Peyer's patch (tissue), 4 donors: Measurements from ENCODE around the gene NPAS2. TPM values are rescaled to one million over a fixed set of nuclear protein-coding genes. Genes with fewer than 3 reads are reported as not detected.

Experiments
- DNase-seq, 3 donors: peaks; one replicate each; pipeline ENCODE4 v3.0.0-alpha.2; 2017 to 2019
- H3K27ac ChIP-seq, 4 donors: fragments of 200-600 bp; sonication (generic); one replicate each; pipeline ENCODE4 v1.5.1; 2016 to 2019
- H3K27me3 ChIP-seq, 2 donors: fragments of 200-600 bp; sonication (generic); one replicate each; pipeline ENCODE4 v1.5.1; 2019
- H3K36me3 ChIP-seq, 3 donors: fragments of 200-600 bp; sonication (generic); one replicate each; pipeline ENCODE4 v1.5.1; 2016 to 2019
- H3K4me1 ChIP-seq, 4 donors: fragments of 200-600 bp; sonication (generic); one replicate each; pipeline ENCODE4 v1.5.1; 2016 to 2019
- H3K4me3 ChIP-seq, 4 donors: fragments of 200-600 bp; sonication (generic); 1 replicate in 3 of 4; 2 replicates in 1 of 4; pipeline ENCODE4 v1.5.1; 2016 to 2019; ENCODE audit warnings: mild to moderate bottlenecking in 1 of 4
- H3K9me3 ChIP-seq, 4 donors: fragments of 200-600 bp; sonication (generic); one replicate each; pipeline ENCODE4 v1.5.1; 2016 to 2019; ENCODE audit warnings: mild to moderate bottlenecking in 1 of 4
- POLR2A ChIP-seq, 2 donors: fragments of 450-650 bp; IDR thresholded peaks; one replicate each; pipeline ENCODE4 v1.5.1; 2017; ENCODE audit warnings: antibody characterized with exemption in 2 of 2, mild to moderate bottlenecking in 2 of 2, moderate library complexity in 2 of 2
- total RNA-seq, 4 donors: library from RNA; depleted of rRNA; stranded (reverse); fragments of >200 nt; gene quantifications; one replicate each; pipeline ENCODE4 v1.1.0, GENCODE V29; 2016
- TF ChIP-seq, protein P1 (sequence below), 6 experiments: fragments of 450-650 bp in 4 of 6; fragments of 200-600 bp in 2 of 6; sonication (generic) in 1 of 6; IDR thresholded peaks; one replicate each; pipeline ENCODE4 v1.5.1; 2017 to 2019; ENCODE audit warnings: antibody characterized with exemption in 6 of 6, mild to moderate bottlenecking in 3 of 6, moderate library complexity in 1 of 6

The NPAS2 gene
- total RNA-seq, 4 donors from 2014 or later, result 29.7 to 99.5 (median 95.5) TPM

DNA sequence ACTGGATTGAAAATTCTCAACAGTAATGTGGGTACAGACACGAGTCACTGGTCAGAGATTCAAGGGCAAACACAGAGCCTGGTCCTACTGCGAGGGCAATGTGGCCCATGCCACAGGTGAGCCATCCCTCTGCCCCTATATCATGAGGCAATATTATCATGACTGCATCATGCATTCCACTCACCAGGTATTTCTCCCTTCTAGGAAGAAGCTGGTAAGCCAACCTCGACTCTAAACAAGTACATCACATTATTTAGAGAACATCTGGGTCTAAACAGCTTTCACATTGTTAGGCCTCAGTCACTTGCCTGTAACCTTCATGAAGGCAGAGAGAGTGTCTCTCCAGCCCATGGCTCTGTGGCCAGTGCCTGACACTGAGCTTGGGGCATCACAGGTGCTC, 167.6 kb downstream of the NPAS2 start:
- no peaks in the 10 kb centered on the region for H3K27me3 ChIP-seq
- no peak for DNase-seq
- H3K4me3 ChIP-seq, result no peak overlapping the region
- H3K4me1 ChIP-seq, result no peaks in the 10 kb centered on the region
- no peak overlapping the region for H3K27ac ChIP-seq
- H3K36me3 ChIP-seq, result peaks cover 0 to 44% (median 0%) of the 10 kb centered on the region in 3 donors
- H3K9me3 ChIP-seq, result no peaks in the 10 kb centered on the region
- TF ChIP-seq, protein P1, sequence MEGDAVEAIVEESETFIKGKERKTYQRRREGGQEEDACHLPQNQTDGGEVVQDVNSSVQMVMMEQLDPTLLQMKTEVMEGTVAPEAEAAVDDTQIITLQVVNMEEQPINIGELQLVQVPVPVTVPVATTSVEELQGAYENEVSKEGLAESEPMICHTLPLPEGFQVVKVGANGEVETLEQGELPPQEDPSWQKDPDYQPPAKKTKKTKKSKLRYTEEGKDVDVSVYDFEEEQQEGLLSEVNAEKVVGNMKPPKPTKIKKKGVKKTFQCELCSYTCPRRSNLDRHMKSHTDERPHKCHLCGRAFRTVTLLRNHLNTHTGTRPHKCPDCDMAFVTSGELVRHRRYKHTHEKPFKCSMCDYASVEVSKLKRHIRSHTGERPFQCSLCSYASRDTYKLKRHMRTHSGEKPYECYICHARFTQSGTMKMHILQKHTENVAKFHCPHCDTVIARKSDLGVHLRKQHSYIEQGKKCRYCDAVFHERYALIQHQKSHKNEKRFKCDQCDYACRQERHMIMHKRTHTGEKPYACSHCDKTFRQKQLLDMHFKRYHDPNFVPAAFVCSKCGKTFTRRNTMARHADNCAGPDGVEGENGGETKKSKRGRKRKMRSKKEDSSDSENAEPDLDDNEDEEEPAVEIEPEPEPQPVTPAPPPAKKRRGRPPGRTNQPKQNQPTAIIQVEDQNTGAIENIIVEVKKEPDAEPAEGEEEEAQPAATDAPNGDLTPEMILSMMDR (IDR thresholded peaks at IDR 0.05), result no peak
- no peak for TF ChIP-seq POLR2A (IDR thresholded peaks at IDR 0.05)

DNA sequence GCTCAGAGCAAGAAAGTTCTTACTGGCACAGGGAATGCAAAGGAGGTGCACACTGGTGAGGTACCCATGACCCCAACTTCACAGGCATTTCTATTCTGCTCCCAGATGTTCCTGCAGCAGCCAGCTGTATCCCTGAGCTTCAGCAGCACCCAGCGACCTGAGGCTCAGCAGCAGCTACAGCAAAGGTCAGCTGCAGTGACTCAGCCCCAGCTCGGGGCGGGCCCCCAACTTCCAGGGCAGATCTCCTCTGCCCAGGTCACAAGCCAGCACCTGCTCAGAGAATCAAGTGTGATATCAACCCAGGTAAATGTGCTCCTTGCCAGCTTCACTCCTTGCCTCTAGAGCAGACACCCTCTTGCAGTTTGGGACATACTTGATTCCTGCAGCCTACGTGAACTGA, 168.0 kb downstream of the NPAS2 start:
- no peak overlapping the region for H3K27ac ChIP-seq
- H3K4me3 ChIP-seq, result no peak overlapping the region
- no peaks in the 10 kb centered on the region for H3K9me3 ChIP-seq
- TF ChIP-seq, protein P1 (IDR thresholded peaks at IDR 0.05), result no peak
- no peak for TF ChIP-seq POLR2A (IDR thresholded peaks at IDR 0.05)
- peaks cover 0 to 44% (median 0%) of the 10 kb centered on the region in 3 donors for H3K36me3 ChIP-seq
- no peaks in the 10 kb centered on the region for H3K27me3 ChIP-seq
- no peak for DNase-seq
- no peaks in the 10 kb centered on the region for H3K4me1 ChIP-seq

DNA sequence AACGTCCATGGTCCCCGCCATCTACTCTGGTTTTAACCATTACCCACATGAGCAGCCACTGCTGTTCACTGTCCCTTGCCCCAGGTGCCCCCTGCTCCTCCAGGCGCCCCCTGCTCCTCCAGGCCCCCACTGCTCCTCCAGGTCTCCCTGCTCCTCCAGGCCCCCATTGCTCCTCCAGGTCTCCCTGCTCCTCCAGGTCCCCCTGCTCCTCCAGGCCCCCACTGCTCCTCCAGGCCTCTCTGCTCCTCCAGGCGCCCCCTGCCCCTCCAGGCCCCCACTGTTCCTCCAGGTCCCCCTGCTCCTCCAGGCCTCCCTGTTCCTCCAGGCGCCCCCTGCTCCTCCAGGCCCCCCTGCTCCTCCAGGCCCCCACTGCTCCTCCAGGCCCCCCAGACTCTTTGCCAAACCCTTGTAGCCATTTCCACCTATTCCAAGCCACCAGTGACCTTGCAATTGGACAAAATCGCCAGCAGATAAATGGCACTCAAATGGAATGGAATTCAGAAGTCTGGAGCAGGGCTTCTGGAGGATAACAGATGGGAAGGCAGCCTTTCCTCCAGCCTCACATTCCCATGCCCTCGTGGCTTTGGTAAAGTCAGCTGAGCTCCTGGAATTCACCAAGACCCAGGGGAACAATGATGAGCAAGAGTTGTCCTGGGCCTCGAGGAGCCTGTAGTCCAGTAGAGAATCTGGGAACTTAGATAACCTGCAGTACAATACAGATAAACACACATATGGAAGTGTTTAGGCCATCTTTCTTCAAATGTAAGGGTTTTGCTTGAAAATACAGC, 168.9 kb downstream of the NPAS2 start:
- H3K4me1 ChIP-seq, result no peaks in the 10 kb centered on the region
- peaks cover 0 to 41% (median 0%) of the 10 kb centered on the region in 3 donors for H3K36me3 ChIP-seq
- no peaks in the 10 kb centered on the region for H3K9me3 ChIP-seq
- H3K4me3 ChIP-seq, result no peak overlapping the region
- TF ChIP-seq POLR2A (IDR thresholded peaks at IDR 0.05), result no peak
- TF ChIP-seq, protein P1 (IDR thresholded peaks at IDR 0.05), result no peak
- no peak overlapping the region for H3K27ac ChIP-seq
- H3K27me3 ChIP-seq, result no peaks in the 10 kb centered on the region
- no peak for DNase-seq

DNA sequence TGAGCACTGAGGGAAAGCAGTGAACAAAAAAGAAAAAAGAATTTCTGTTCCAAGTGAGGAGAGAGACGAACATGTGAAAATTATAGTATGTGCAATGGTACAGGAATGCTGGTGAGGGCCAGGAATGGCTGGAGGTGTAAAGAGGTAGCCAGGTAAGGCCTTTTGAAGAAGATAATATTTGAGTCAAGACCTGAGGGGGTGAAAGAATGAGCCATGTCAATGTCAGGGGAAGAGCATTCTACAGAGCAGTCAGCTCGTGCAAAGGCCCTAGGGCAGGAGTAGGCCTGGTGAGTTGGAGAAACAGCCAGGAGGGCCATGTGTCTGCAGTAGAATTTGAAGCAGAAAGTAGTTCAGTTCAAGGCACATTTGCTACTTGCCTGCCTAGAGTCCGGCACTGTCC, 169.7 kb downstream of the NPAS2 start:
- peaks cover 0 to 49% (median 0%) of the 10 kb centered on the region in 3 donors for H3K36me3 ChIP-seq
- no peaks in the 10 kb centered on the region for H3K9me3 ChIP-seq
- TF ChIP-seq POLR2A (IDR thresholded peaks at IDR 0.05), result no peak
- TF ChIP-seq, protein P1 (IDR thresholded peaks at IDR 0.05), result no peak
- no peak overlapping the region for H3K27ac ChIP-seq
- H3K4me3 ChIP-seq, result no peak overlapping the region
- DNase-seq, result no peak
- H3K4me1 ChIP-seq, result no peaks in the 10 kb centered on the region
- no peaks in the 10 kb centered on the region for H3K27me3 ChIP-seq

DNA sequence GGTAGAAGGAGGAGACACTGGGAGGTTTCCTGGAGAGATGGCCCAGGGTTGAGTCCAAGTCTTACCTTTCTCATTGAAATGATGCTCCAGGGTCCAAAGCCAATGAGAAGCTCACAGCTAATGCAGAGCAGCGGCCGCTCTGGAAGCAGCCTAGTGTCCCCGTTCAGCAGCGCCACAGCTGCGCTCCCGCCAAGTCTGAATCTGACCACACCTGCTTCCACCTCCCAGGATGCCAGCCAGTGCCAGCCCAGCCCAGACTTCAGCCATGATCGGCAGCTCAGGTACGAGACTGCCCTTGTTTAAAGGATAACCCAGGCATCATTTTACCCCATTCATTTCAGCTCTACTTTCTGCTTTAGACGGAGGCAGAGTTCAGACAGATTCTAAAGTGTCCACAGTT, 170.2 kb downstream of the NPAS2 start:
- H3K36me3 ChIP-seq, result peaks cover 0 to 54% (median 0%) of the 10 kb centered on the region in 3 donors
- TF ChIP-seq, protein P1 (IDR thresholded peaks at IDR 0.05), result no peak
- TF ChIP-seq POLR2A (IDR thresholded peaks at IDR 0.05), result no peak
- DNase-seq, result no peak
- H3K4me3 ChIP-seq, result no peak overlapping the region
- no peaks in the 10 kb centered on the region for H3K9me3 ChIP-seq
- H3K4me1 ChIP-seq, result no peaks in the 10 kb centered on the region
- no peak overlapping the region for H3K27ac ChIP-seq
- no peaks in the 10 kb centered on the region for H3K27me3 ChIP-seq
